ENCODE measurements around the gene TCAP.
"Not testable (repeated sequence)": the region's sequence is repeated elsewhere in the genome, so short reads cannot be mapped to it uniquely, and the experiment has no call there.

Gene TCAP

DNA sequence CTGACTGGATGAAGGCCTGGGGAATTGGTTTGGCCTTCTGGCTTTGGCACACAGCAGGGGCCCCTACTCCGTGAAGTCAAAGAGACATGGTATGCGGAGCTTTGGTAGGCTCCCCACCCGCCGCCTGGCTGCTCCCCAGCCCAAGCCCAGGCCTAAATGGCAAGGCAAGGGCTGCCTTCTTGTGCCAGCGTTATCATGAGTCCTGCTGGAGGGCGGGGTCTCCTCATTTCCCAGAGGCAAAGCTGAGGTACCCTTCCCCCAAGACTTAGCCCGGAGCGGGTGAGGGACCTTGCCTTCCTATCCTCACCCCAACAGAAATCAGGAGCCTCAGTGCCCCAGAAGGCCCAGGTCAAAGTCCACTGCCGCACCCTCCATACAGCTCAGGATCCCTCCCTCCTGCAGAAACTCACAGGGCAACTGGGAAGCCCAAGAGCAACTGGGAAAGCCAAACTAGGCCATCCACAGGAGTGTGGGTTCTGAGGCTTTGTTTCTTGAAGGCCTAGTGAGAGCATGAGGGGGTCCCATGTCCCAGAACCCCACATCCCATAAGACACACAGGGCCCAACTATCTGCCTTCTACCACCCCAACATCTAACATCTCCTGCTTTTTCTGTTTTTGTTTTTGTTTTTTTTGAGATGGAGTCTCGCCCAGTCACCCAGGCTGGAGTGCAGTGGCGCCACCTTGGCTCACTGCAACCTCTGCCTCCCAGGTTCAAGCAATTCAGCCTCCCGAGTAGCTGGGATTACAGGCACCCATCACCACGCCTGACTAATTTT is 13.4 kb downstream of the TCAP start:
- DNase-seq (ENCODE audit: low spot score) = no peak

DNA sequence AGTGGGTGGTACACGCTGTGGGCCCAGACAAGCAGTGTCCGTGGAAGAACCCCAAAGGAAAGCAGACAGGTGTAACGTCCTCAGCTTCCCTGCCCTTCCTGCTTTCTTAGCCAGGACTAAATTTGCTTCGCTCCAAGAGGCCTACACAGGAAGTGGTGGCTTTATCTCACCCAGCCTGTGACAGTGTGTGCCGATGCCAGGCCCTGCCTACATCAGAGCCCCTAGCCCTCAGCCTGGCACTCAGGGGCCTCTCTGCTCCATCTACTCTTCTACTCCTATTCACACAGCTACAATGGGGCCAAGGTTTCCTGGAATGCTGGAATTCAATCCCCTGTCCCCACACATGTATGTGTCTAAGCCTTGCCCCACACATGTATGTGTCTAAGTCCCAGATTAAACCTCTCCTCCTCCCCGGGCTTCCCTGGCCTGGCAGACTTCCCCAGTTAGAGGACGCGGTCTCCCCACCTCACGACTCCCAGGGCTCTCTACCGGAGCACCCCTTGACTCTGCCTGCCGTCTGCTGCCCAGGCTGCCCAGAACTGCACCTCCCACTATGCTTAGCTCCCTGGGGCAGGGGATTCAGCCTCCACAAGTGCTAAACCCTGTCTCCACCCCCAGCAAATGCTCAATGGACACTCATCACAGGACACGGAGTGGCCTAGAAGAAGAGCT is 14.5 kb downstream of the TCAP start:
- no peak for DNase-seq (ENCODE audit: low spot score)

DNA sequence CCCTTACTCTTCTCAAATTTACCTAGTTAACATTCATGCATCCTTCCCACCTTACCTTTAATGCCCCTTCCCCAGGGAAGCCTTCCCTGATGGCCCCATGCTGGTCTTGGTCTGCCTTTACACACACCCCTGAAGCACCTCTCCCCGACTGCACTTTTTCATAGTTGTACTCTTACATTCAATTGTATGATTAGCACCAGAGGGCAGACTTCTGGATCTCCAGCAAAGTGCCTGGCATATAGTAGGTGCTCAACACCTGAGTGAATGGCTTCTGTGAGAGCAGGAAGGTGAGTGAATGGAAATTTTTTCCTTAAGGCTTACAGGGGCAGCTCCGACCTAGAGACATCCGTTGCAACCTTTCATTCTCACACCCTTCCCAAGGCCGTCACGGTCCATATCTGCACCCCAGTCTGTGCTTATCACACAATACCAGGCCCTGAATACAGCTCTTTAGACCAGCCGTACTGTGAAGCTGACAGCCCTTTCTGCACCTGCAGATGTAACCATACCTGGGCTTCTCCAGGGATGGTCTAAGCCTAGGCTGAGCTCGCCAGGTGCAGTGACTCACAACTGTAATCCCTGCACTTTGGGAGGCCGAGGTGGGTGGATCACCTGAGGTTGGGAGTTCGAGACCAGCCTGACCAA is 18.3 kb downstream of the TCAP start:
- no peak for DNase-seq (ENCODE audit: low spot score)

DNA sequence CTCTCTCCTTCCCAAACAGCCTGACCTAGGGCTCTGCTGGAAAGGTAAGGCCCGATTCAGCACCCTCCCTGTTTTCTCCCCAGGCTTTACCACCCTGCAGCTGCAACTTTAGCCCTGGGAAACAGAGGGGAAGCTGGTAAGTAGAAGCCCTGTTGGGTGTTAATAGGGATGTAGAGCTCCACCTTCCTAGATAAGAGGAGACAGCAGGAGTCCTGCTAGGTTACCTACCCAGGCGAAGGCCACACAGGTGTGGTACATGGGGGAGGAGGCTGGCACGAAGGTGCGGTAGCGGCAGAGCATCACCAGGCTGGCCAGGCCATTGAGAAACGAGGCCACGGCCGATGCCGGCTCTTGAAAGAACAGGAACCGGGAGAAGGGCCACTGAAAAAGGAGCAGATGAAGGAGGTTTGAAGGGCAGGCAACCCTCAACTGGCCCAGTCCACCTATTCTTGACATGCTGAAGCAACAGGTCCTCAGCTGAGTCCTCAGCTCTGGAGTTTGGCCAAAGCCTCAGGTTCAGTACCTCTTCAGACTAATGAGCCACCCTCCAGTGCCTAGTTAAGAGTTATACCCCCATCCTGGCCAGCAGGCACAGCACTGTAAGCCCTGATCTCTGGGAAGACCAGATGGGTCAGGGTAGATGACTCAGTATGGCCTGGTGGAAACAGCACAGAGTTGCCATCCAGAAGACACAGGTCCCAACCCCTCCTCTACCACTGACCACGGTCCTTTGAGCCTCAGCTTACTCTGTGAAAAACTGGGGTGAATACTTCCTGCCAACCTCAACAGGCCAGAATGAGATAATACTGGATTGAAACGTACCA is 19.4 kb downstream of the TCAP start:
- no peak for DNase-seq (ENCODE audit: low spot score)

DNA sequence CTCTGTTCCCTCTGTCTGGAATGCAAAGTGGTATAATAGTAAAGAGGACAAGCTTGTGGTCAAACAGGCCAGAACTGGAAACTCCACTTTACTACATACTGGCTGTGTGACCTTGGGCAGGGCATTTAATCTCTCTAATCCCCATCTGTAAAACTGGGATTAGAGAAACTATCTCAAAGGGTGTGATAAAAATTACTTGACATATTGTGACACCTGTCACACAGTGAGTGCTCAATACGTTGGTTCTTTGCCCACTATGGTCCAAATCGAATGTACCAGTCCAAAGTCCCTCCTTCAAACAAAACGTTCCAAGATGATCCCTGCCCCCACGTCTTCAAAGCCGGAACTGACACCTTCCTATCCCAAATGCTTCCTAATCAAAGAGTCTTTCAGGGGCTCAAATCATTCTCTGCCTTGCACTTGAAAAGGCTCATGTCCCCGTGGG is 22.0 kb downstream of the TCAP start:
- no peak for DNase-seq (ENCODE audit: low spot score)

DNA sequence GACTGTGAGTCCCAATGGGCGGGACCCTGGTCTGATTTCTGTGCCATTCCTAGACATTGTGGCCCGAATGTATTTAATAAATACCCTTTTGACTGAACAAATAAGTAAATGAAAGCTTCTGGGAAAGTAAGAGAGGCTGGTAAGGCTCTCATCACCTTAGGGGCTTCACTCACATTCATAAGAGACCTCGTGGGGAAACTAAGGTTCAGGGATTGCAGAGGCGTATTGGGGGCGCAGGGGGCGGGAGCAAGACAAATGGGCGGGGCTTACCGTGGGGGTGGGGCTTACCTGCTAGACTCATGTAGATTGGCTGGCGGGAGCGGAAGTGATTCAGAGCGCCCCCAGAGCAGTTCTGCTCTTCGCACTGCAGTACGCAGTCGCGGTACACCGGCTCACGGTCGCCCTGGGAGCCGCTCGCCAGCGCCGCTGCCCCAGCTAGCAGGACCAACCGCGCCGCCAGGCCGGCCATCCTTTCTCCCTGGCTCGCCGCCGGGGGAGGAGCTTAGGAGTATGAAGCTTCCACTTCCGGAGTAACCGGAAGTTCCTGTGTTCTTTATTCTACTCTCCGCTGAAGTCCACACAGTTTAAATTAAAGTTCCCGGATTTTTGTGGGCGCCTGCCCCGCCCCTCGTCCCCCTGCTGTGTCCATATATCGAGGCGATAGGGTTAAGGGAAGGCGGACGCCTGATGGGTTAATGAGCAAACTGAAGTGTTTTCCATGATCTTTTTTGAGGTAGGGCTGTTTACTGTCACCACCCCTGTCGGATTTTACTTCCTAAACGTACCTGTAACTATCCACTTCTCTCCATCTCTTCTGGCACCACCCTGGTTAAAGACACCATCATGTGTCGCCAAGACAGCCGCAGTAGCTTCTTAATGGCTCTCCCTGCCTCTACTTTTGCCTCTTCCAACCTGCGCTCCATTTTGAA is 22.7 kb downstream of the TCAP start, which contains the start of gene PGAP3:
TSS of gene PGAP3 (minus strand) at position 512 of the 929 bp plus-strand sequence. CDS start at position 469, 43 bp downstream.
- peak; percentile 92 for DNase-seq (ENCODE audit: low spot score)

DNA sequence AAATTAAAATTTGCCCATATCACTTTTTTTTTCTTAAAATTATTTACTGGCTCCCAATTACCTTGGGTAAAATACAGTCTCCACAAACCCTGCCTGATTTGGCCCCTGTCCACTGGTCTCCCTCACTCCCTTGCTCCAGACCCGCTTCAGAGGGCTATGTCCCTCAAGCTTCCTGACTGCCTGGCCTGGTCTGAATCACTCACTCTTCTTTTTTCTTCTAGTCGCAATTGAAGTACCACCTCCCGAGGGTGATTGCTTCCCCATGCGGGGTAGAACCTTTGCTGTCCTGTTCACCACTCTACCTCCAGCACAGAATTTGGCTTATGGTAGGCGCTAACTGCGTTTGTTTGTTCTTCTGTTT is 23.3 kb downstream of the TCAP start:
- no peak for DNase-seq (ENCODE audit: low spot score)

DNA sequence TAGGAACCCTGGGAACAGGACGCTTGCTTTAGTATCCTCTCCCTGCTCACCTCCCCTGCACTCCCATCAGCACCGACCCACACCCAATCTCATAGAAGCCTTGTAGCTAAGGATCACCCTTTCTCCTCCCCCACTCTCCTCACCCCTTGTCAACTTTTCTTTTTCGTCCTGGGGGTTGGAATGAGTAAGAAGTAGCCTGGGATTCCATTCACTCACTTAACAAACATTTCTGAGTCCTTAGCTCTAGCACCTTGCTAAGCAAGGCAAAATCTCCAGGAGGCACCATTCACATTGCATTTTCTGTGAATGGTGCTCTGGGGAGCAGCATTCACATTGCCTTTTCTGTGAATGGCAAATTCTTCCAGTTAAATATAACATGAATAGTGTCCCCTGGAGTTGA is 23.8 kb downstream of the TCAP start:
- no peak for DNase-seq (ENCODE audit: low spot score)

DNA sequence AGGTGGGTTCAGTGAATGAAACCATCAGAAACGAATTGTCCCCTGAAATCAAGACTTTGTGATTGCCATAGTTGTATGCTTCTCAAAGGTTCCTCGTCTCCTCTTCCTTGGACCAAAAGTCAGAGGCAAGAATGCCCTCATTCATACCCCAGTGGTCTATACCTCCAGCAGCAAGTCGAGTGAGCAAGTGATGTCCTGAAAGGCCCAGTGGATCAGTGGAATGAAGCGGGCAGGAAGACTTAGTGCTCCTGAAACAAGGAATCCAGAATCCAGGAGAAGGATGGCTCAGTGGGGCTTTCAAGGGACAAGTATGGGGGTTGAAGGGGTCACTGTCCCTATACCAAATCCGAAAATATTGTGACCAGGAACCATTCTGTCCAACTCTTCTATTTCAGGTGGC is 29.4 kb downstream of the TCAP start:
- no peak for DNase-seq (ENCODE audit: low spot score)

DNA sequence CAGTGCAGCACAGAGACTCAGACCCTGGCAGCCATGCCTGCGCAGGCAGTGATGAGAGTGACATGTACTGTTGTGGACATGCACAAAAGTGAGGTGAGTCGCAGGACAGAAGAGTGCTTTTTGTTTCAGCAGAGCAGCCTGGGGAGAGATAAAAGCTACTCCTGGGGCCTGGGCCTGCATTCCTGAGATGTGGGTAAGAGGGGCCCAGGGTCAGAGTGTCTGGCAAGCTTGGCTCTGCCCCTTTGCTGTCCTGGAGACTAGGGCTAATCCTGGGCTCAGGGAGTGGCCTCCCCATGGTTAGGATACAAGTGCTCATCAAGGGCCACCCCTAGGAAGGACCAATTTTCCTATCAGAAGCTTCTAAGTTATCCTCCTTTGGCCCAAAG is 29.9 kb downstream of the TCAP start:
- DNase-seq (ENCODE audit: low spot score) = no peak

DNA sequence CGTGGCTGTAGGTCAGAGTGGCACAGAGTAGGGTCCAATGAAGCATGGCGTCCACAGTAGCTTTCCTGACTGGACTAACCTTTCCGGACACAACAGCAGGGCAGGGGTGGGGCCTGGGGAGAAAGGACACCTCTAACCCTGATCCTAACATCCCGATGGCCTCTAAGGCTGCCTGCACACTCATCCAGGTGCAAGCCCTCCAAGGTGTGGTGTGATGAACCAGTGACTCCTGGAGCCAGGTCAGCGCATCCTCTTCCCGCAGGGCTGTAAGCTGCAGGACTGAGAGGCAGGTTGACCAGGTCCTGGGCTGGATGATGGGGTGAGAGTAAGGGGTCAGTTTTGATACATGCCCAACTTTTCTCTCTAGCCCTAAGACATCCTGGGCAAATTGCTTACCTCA is 31.6 kb downstream of the TCAP start:
- DNase-seq (ENCODE audit: low spot score) = no peak

DNA sequence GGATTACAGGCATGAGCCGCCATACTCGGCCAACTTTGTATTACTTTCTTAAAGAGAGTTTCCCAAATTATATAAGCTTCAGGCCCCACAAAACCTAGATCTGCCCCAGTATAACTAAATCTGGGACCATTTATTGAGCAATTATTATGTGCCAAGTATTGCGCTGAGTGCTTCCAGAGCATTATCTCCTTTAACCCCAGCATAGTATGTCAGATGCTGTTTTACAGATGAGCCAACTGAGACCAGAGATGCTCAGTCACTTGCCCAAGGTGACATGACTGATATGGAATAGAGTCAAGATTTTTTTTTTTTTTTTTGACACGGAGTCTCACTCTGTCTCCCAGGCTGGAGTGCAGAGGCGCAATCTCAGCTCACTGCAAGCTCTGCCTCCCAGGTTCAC is 32.8 kb downstream of the TCAP start:
- no peak for DNase-seq (ENCODE audit: low spot score)

DNA sequence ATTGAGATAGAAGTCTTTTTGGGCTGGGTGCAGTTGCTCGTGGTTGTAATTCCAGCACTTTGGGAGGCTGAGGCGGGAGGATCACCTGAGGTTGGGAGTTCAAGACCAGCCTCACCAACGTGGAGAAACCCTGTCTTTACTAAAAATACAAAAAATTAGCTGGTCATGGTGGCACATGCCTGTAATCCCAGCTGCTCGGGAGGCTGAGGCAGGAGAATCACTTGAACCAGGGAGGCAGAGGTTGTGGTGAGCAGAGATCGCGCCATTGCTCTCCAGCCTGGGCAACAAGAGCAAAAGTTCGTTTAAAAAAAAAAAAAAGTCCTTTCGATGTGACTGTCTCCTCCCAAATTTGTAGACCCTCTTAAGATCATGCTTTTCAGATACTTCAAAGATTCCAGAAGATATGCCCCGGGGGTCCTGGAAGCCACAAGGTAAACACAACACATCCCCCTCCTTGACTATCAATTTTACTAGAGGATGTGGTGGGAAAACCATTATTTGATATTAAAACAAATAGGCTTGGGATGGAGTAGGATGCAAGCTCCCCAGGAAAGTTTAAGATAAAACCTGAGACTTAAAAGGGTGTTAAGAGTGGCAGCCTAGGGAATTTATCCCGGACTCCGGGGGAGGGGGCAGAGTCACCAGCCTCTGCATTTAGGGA is 34.1 kb downstream of the TCAP start:
- DNase-seq (ENCODE audit: low spot score) = not testable (repeated sequence)

DNA sequence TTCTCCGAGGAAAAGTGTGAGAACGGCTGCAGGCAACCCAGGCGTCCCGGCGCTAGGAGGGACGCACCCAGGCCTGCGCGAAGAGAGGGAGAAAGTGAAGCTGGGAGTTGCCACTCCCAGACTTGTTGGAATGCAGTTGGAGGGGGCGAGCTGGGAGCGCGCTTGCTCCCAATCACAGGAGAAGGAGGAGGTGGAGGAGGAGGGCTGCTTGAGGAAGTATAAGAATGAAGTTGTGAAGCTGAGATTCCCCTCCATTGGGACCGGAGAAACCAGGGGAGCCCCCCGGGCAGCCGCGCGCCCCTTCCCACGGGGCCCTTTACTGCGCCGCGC is 34.6 kb downstream of the TCAP start, which contains the start of gene ERBB2:
TSS of gene ERBB2 (plus strand) at position 247 of the 330 bp plus-strand sequence. CDS start 175 bp downstream, outside the sequence.
- no peak for DNase-seq (ENCODE audit: low spot score)

DNA sequence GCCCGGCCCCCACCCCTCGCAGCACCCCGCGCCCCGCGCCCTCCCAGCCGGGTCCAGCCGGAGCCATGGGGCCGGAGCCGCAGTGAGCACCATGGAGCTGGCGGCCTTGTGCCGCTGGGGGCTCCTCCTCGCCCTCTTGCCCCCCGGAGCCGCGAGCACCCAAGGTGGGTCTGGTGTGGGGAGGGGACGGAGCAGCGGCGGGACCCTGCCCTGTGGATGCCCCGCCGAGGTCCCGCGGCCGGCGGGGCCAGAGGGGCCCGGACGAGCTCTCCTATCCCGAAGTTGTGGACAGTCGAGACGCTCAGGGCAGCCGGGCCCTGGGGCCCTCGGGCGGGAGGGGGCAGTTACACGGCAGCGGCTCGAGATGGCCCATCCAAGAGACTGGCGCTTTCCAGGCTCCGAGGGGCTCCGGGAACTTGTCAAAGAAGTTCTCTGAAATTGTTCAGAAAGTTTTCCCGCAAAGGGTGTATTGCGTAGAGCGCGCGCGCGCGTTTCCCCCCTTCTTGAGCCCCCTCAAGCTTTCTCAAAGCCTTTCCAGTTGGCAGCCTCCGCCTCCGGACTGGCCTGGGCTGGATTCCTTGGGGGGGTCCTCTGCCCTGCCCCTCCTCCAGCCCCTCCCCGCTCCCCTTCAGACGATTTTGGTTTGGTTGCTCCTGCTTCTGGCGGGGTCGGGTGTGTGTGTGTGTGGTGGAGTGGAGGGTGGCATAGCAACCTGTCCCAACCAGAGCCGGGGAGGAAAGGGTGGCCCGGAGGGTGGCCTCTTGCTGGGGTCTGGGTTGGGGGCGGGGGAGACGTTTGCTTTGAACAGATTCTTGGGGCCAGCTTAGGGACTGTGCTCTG is 35.2 kb downstream of the TCAP start:
- DNase-seq (ENCODE audit: low spot score) = no peak

DNA sequence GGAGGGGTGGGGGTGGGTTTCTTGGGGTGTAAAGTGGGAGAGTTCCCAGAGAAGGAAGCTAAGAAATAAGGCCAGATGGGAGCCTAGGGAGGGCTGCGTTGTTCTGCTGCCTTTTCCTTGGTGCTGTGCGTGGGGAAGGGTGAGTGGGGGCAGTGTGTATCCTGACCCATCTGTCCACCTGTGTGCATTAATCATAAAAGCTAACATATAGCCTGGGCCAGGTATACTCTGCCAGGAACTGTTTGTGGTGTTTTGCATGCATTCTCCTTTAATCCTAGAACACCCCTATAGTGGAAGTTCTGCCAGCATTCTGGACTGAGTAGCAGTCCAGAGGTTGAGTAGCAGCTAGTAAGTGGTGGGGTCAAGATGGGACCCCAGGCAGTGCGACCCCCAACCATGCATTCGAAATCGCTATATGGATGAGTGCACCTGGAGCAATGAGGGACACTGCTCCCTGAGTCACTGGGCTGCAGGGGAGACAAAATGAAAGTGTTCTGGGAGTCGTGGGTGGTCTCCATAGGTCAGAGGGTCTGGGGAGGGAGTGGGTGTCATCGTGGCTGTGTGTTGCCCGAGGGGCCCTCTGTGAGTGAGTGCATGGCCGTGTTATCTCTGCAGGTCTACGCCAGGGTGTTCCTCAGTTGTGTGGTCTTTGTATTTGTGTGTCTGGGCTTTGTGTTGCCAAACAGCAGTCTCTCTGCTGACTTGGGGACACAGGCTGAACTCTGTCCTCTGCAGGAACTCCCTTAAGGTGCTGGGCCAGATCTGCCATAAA is 36.0 kb downstream of the TCAP start:
- DNase-seq (ENCODE audit: low spot score) = no peak

DNA sequence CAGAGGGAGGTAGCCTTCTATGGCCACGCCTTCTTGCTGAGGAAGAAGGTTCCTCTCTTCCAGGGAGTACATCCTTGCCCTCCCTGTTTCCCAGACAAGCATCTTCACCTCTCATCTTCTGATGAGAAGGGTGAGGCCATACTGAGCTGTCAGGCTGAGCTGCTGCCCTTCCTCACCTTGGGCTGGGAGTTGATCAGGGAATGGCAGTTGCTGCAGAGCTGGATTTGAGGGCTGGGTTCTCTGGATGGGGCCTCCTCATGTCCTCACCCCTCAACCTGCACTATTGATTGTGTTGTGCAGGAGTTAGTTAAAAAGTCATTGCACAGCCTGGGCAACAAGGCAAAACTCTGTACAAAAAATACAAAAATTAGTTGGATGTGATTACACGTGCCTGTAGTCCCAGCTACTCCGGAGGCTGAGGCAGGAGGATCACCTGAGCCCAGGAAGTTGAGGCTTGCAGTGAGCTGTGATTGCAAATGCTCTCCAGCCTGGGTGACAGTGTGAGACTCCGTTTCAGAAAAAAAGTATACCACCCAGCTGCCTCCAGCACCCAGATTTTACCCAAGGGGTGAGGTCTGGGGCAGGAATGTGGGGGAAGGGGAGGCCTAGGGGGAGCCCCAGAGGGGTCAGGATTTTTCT is 36.8 kb downstream of the TCAP start:
- no peak for DNase-seq (ENCODE audit: low spot score)

Data from SK-N-DZ (cell line).